ENCODE measurements around the gene PCP4.

Gene PCP4

GRCh38 chr21:39867198-39867650, at the start of gene PCP4:
Gene PCP4, plus strand, starts transcription at chr21:39867438. Its CDS starts 64 bp downstream, at chr21:39867502.
- DNase-seq, result peak; percentile 39

GRCh38 chr21:39818557-39818956, 48.7 kb upstream of the PCP4 start:
- DNase-seq, result no peak

- DNase-seq, result no peak
Observed at GRCh38 chr21:39822042-39822441, 45.2 kb upstream of the PCP4 start.

- no peak for DNase-seq
Observed at GRCh38 chr21:39825250-39825649, 42.0 kb upstream of the PCP4 start.

- no peak for DNase-seq
Observed at GRCh38 chr21:39834543-39834942, 32.7 kb upstream of the PCP4 start.

DNA sequence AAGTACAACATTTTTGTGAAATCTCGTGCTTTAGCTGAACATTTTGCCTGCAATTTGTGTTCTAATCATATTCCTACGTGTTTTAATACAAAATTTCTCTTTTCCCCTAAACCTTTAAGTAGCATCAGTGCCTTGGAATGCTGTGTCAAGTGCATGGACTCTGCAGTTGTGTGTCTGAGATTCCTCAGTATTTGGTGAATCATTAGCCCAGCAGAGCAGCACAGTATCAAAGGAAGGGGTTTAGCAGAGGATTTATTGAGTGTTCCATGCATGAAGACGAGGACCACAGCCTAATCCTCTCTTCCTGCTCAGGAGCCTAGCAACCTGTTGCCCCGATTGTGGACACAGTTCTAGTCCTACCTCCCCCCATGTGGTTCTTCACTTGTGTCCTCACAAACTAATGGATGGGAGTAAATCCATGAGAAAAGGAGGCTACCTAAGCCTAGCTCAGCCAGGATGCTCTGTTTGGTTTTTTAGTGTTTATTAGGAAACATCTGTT, 29.3 kb upstream of the PCP4 start:
- no peak for DNase-seq

DNA sequence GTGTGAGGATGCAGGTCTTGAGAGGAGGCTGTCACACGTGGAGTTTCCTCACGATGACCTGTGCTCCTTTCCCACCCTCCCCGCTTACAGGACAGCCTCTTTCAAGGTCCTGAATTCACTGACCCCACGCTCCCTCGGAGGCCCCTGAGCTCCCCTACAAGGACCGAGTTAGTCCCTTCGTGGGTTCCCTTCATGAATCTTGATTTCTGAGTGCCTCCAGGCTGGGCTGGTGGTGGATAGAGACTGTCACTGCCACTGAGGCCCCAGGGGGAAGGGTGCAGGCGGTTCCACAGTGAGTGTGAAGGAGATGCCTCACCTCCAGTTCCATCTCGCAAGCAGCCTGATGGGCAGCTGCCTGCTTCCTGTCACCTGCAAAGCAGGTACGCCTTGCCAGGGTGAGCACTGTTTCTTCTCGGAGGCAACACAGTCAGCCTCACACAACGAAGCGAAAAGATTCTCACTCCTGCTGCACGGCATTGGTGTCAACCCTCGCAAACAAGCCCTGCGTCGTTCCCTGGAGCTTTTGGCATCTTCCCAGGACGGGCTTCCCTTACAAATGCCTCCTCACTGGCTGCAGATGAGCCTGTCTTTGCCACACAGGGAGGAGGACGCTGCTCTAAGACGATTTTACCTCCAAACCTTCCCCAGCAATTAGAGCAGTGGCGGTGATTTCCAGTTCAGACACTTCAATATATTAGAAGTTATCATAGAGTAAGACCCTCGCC, 26.7 kb upstream of the PCP4 start:
- no peak for DNase-seq

DNA sequence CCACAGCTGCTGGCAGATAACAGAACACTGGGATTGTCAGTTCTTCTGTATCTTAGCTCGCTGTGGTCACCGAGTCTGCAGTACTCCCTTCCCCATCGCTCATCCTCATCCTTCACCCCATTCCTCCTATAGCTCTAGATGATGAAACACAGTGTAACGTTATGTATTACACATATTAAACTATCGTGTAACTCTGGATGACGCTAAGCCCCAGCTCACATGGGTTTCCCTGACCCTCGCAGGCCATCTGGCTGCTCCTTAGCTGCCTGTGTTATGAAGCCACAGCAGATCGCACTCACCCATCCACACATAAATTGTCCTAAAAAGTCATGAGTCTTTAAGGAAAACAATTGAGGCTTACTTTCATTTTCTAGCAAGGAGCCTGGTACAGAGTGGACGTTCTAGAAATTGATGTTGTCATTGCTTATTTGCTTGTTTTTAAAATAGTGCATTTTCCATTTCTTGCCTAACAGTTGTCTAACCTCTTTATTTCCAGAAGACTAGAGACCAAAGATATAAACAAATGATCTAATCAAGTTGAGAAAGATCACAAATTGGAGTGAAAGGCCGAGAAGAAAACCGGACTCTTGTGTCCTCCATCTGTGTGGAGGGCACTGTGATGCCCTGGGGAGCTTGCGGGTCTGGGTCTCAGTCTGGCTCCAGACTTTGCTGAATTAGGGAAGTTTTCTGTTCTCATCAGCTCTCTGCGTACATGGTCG, 24.3 kb upstream of the PCP4 start:
- DNase-seq, result no peak

DNA sequence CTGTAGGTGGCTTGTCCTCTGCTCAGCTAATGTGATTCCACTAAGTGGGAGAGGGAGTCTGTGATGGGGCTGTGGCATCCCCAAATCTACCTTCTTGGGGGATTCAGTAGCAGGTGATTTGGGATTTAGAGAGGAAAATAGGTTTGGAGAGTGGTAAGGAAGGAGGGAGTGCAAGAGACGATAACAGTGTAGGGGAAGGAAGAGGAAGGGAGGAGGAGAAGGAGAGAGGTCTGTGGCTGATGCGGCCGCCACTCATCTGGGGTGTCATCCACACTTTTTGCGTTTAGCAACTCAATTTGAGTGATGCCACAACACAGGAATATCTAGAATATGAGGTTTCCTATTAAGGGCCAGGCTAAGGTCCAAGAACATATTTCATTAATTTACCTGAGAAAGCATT, 23.8 kb upstream of the PCP4 start:
- DNase-seq, result no peak

DNA sequence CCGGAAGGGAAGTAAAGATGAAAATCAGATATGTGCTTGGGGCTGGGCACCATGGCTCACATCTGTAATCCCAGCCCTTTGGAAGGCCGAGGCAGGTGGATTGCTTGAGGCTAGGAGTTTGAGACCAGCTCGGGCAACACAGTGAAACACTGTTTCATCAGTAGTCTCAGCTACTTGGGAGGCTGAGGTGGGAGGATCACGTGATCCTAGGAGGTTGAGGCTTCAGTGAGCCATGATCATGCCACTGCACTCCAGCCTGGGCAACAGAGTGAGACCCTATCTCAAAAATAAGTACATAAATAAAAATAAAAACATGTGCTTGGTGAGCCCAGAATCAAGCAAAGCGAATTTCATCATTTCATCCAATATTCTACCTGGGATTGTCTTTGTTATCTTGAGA, 23.3 kb upstream of the PCP4 start:
- no peak for DNase-seq

DNA sequence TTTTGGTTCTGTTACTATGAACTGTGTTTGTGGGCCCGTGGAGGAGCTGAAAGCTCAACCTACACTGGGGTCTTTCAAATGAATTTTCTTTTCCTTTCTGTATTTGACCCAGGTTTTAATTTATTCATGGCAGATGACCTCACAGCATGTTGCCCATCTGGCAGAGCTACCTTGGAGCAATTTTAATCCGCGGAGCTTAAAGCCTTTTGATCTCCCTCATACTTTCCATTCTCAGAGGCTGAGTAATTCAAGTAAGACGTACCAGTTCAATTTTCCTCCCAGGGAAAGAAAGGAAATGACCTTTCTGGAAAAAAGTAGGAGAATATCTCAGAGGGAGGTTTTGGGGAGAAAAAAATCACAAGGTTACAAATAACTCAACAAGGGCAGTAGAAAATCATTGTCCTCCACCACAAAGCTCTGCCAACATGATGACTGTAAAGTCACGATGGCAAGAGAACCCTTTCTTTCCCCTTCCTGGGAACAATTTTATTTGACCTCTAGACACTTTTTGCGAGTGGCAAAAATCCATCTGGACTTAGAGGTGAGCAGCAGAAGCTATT, 21.6 kb upstream of the PCP4 start:
- no peak for DNase-seq

DNA sequence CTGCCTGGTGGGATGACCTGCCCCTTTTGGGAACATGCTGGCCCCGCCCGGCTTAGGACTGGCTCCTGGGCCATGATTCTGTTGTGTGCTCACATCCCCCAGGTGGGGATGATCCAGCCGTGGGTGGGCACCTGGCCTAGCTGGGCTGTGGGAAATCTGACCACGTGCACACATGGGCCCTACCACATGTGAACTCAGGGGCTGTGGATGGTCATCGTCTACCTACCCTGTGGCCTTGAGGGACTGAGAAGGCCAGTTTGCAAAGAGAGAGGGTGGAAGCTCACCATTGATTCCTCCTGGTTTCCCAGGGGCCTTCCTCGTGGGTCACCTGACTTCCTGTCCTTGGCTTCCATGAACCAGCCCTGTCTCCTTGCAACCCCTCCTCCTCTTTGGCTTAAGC, 19.4 kb upstream of the PCP4 start:
- DNase-seq, result no peak

GRCh38 chr21:39849014-39849655, 18.1 kb upstream of the PCP4 start:
- DNase-seq, result no peak

DNA sequence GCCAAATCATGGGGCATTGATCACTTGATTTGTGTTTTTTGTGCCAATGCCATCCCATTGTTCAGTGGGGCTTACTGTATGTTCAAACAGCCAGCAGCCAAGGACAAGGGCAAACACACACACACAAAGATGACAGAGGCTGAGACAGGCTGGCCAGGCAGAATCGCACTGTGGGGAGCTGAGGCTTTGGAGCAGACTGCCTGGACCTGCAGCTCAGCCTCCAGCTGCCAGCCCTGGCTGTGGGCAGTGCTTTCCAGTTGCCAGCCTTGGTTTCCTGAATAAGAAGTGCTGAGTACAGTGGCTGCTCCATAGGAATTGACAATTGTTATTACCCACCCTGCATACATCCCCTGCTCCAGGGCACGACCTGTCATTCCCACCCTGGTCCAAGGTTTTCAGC, 16.9 kb upstream of the PCP4 start:
- DNase-seq, result no peak

DNA sequence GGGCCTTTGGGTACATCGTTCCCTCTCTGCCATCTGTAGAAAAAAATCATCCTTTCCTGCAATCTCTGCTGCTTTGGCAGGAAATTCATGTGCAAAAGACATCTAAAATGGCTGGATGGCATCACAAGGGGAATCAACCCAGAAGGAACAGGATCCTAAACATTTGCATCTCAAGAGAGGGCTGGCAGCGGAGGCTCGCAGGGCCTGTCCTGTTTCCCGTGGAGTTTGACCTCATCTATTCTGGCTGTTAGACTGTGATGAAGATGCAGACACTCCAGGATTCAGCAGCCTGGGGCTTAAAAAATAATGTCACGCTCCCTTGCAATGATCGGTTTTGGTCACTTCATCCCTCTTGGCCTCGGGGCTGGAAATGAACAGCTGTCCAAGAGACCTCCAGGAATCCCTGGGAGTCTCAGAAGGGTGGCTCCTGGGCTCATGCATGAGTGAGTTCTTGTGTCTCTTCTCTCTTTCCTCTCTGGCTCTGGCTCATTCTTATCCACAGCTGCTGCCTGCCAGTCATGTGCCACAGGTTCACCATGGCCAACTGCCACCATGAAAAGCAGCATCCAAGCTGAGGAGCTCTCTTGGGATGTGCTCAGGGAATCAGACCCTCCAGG, 16.1 kb upstream of the PCP4 start:
- no peak for DNase-seq

DNA sequence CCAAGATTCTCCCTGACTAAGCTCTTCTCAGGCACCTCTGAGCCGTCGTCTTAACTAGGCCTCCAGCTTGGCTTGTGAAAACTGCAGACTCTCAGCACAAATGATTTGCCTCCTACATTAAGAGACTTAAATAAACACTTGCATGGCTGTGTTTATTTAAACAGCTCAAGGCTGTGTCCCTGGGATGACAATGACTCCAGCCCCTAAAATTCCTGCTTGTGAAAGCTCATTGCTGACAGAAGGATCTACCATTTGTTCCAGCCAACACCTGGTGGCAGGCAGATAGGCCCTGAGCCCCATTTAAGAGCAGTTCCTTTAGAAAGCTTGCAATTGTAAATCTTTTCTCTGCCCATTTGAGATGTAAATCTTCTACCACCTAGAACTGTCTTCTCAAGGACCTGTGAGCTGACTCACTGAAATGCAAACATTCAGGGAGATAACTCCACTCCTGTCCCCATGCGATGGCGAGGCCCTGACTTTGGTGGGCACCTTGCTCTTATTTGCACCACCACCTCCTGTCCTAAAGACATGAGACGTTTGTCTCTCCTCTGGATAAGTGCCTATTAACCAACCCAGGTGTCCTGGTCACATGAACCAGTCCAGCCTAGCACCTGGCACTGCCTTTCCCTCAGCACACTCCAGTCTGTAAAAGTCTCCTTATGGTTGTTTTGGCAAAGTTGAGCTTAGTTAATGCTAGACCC, 15.1 kb upstream of the PCP4 start:
- DNase-seq, result no peak

DNA sequence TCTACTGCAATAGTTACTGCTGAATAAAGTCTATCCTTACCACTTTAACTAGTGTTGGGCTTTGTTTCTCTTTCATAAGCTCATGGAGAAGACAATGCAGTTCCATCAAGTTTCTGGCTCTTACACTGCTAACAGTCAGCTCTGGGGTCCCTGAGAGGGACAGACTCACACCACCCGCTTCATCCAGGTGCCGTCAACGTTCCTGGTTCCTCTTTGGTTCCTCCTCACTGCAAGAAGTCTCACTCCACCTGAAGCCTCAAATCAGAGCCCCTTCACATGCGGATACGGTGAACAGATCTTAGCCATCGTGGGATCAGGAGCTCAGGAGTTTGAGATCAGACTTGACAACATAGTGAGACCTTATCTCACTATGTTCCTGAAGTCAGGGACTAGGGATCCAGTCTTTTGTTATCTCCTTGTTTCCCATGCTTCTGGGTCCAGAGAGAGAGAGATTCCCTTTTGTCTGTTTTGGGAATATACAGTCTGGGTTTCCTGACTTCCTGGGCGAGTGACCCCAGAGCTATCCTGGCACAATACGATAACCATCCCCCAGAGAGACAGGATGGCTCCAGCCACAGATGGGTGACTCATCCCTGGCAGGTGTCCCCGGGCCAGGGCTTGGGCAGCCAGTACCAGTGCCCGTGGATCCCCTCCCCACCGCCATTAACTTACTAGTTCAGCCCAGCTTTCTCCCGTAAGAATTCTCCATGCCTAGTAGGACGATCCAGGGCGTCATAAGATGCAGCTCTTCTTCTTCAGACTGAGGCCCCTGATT, 14.3 kb upstream of the PCP4 start:
- no peak for DNase-seq

DNA sequence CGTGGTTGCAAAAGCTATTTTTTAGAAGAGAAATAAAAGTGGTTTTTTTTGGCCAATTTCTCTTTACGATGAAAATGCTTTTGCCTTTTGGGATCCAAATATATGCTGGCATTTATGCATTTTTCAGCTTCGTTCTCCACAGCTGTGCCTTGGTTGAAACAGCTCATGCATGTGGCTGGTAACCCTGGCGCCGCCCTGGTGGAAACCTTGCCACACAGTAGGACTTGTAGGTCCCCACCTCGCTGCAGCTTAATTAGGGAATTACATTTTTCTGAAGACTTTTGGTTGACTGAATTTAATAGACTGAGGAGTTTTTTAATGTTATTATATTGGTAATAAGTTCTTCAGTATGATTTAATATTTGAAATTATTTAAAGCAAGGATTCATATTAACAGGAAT, 12.7 kb upstream of the PCP4 start:
- no peak for DNase-seq

DNA sequence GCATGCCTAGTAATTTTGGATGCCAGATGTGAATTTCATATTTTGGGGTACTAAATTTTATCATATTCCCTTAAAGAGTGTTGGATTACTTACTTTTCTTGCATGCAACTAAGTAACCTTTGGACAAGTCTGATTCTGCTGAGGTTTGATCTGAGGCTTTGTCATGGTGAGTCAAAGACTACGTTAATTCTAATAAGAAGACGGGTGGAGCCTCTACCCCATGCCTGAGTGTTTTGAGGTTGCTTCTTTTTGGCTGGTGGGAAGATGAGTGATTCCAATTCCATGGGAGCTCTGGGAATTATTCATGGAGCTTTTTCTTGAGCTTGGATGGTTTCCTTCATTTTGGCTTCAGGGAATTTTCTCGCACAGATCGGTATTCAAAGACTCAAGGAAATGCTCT, 11.6 kb upstream of the PCP4 start:
- DNase-seq, result no peak

- no peak for DNase-seq
Observed at GRCh38 chr21:39860600-39860999, 6.6 kb upstream of the PCP4 start.

GRCh38 chr21:39863111-39863510, 4.1 kb upstream of the PCP4 start:
- no peak for DNase-seq

DNA sequence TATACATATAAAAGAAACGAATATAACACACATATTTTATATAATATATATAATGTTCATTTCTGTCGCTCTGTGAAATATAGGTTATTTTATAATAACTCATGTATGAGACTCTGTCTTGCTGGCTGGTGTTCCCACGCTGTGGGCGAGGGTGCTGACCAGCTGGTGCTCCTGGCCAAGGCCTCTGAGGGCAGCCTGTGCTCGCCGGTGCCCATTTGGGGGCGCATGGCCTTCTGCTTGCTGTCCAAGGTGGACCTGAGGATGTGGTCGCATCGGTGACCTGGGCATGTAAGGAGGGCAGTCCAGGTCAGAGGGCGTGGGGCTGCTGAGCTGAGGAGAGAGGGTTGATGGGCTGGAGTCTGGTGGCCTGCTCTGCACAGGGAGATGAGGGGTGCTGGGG, 1.1 kb upstream of the PCP4 start:
- no peak for DNase-seq

Measured in NCI-H2081 treated with DMSO at 0.1 percent for 48 hours (cell line).